ENCODE measurements around the gene KIAA1217.

- TF ChIP-seq CTCF (IDR thresholded peaks at IDR 0.05) (no peak), USF2 (CRISPR knock-in tag; IDR thresholded peaks at IDR 0.05) (no peak), TEAD1 (CRISPR knock-in tag; IDR thresholded peaks at IDR 0.05) (no peak), NFYB (CRISPR knock-in tag; conservative IDR thresholded peaks at IDR 0.05; ENCODE audit: low read depth) (no peak), NR3C1 (CRISPR knock-in tag; conservative IDR thresholded peaks at IDR 0.05; ENCODE audit: low read depth) (no peak), SP1 (CRISPR knock-in tag; conservative IDR thresholded peaks at IDR 0.05) (no peak), ATF3 (CRISPR knock-in tag; conservative IDR thresholded peaks at IDR 0.05) (no peak), CREM (CRISPR knock-in tag; IDR thresholded peaks at IDR 0.05) (no peak)
These were observed 38.9 kb downstream of the KIAA1217 start for GRCh38 chr10:24247841-24248240.
